ENCODE results near the gene PXMP2.
"Not testable (repeated sequence)": the region's sequence is repeated elsewhere in the genome, so short reads cannot be mapped to it uniquely, and the experiment has no call there.

PXMP2 gene

GRCh38 chr12:132686825-132687210 lies 569 bp upstream of the PXMP2 start:
- TF ChIP-seq MYC (IDR thresholded peaks at IDR 0.05; ENCODE audit: low read depth, low read length) (no peak), MAX (IDR thresholded peaks at IDR 0.05; ENCODE audit: low read depth, low read length) (no peak), POLR2A (IDR thresholded peaks at IDR 0.05; ENCODE audit: extremely low read depth, insufficient read length) (no peak), CTCF (IDR thresholded peaks at IDR 0.05; ENCODE audit: low read depth, low read length) (no peak)
- H3K4me3 ChIP-seq (ENCODE audit: low read depth, low read length): peak overlapping the region; percentile 75
- DNase-seq (ENCODE audit: low read depth): peak; percentile 67

GRCh38 chr12:132689227-132689626 lies 1.8 kb downstream of the PXMP2 start:
- no peak for DNase-seq (ENCODE audit: low read depth)
- H3K4me3 ChIP-seq (ENCODE audit: low read depth, low read length): no peak overlapping the region

GRCh38 chr12:132690112-132690511 lies 2.7 kb downstream of the PXMP2 start:
- TF ChIP-seq CTCF (IDR thresholded peaks at IDR 0.05; ENCODE audit: low read depth, low read length) (no peak), POLR2A (IDR thresholded peaks at IDR 0.05; ENCODE audit: extremely low read depth, insufficient read length) (no peak), MYC (IDR thresholded peaks at IDR 0.05; ENCODE audit: low read depth, low read length) (no peak), MAX (IDR thresholded peaks at IDR 0.05; ENCODE audit: low read depth, low read length) (no peak)
- H3K4me3 ChIP-seq (ENCODE audit: low read depth, low read length): no peak overlapping the region
- DNase-seq (ENCODE audit: low read depth): no peak

More at GRCh38 chr12:132689227-132689626, 1.8 kb downstream of the PXMP2 start:
- no peak for TF ChIP-seq MYC (IDR thresholded peaks at IDR 0.05; ENCODE audit: low read depth, low read length)
- TF ChIP-seq CTCF (IDR thresholded peaks at IDR 0.05; ENCODE audit: low read depth, low read length): no peak
- no peak for TF ChIP-seq MAX (IDR thresholded peaks at IDR 0.05; ENCODE audit: low read depth, low read length)
- no peak for TF ChIP-seq POLR2A (IDR thresholded peaks at IDR 0.05; ENCODE audit: extremely low read depth, insufficient read length)

- H3K4me3 ChIP-seq (ENCODE audit: low read depth, low read length); DNase-seq (ENCODE audit: low read depth): not testable (repeated sequence)
These were observed 4.6 kb downstream of the PXMP2 start for GRCh38 chr12:132692030-132692429.

- not testable (repeated sequence) for H3K4me3 ChIP-seq (ENCODE audit: low read depth, low read length)
These were observed 7.5 kb downstream of the PXMP2 start for GRCh38 chr12:132694888-132695287.

GRCh38 chr12:132695431-132695830 lies 8.0 kb downstream of the PXMP2 start:
- TF ChIP-seq MYC (IDR thresholded peaks at IDR 0.05; ENCODE audit: low read depth, low read length) (no peak), CTCF (IDR thresholded peaks at IDR 0.05; ENCODE audit: low read depth, low read length) (no peak)
- H3K4me3 ChIP-seq (ENCODE audit: low read depth, low read length): no peak overlapping the region
- DNase-seq (ENCODE audit: low read depth): no peak

More at GRCh38 chr12:132694888-132695287, 7.5 kb downstream of the PXMP2 start:
- not testable (repeated sequence) for DNase-seq (ENCODE audit: low read depth)

- no peak for DNase-seq (ENCODE audit: low read depth)
- TF ChIP-seq CTCF (IDR thresholded peaks at IDR 0.05; ENCODE audit: low read depth, low read length) (no peak), MAX (IDR thresholded peaks at IDR 0.05; ENCODE audit: low read depth, low read length) (no peak), MYC (IDR thresholded peaks at IDR 0.05; ENCODE audit: low read depth, low read length) (no peak), POLR2A (IDR thresholded peaks at IDR 0.05; ENCODE audit: extremely low read depth, insufficient read length) (no peak)
- no peak overlapping the region for H3K4me3 ChIP-seq (ENCODE audit: low read depth, low read length)
These were observed 11.0 kb downstream of the PXMP2 start for GRCh38 chr12:132698341-132698740.

Measured in NB4 (cell line).